HG03139 (cell line): ENCODE results near the gene BANP.
"Not testable (repeated sequence)": the region's sequence is repeated elsewhere in the genome, so short reads cannot be mapped to it uniquely, and the experiment has no call there.

Experiments used
- ATAC-seq: cut with Tn5 transposase; IDR thresholded peaks from one replicate; pipeline ENCODE4 v1.9.1; 2021; ENCODE audit not compliant: unreplicated experiment

Gene BANP

DNA sequence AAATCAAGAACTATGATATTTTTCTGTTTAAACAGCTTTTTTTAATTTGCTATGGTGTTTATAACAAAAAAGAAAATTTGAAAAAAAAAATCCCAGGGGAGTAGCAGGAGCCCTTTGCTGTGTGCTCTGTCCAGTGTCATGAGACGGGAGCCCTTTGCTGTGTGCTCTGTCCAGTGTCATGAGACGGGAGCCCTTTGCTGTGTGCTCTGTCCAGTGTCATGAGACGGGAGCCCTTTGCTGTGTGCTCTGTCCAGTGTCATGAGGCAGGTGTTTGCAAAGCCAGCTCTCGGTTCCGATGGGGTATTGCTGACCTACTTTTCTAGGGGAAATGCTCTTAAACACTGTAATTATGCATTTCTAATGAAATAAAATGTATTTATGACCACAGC, 125.7 kb downstream of the BANP start:
- not testable (repeated sequence) for ATAC-seq

GRCh38 chr16:88077328-88078108, 126.3 kb downstream of the BANP start:
- no peak for ATAC-seq

DNA sequence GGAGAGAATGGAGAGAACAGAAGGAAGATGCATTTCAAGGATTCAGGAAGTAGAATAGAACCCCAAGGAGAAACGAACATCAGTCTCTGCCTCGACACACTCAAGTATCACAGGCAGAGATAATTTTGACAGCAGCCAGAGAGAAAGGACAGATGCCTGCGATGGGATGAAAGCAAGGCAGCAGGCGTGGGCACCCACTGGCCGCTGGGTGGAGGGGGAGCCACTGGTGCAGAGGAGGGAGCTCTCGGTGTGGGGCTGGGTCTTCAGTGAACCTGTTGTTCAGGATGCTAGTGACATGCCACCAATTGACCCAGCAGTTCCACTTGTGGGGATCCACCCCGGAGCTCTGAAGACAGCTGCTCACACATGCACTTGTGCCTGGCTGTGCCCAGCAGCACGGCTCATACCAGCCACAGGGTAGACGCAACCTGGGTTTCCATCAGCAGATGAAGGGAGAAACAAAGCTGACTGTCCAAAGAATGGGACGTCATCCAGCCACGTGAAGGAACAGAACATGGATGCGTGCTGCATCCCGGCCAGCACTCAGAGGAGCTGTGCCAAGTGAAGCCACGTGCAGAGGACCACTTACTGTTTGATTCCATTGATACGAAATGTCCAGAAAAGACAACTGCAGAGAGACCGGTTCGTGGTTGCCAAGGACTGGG, 127.0 kb downstream of the BANP start:
- ATAC-seq, result no peak

DNA sequence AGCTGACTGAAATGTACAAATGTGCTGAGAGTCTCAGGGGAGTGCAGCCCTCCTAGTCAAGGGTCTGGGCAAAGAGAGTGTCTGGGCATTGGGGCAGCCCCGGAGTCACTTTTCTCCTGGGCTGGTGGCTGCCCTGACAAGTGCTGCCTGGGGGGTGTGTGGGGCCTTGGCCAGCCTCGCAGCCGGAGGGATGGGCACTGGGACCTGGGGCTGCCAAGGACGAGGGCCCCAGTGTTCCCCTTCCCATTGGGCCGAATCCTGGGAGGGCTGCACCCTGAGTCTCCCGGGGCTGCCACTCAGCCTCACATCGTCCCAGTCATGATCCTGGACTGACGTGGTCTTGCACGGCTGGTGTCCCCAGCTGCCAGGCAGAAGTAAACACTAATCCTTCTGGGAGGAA, 132.3 kb downstream of the BANP start:
- ATAC-seq, result no peak

DNA sequence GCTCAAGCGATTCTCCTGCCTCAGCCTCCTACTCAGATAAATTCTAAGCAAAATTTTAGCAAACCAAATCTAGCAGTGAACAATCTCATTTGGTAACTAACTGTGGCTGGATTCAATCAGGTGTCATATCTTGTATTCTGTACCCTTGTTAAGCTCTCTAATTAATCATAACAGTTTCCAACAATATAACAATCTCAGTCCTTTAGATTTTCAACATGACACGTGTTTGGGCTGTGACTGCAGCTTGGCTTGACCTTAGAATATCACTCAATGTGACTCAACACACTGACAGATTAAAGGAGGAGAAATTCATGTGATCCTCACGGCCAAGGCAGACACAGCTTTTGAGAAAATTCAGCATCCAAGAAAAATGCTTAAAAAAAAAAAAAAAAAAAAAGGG, 133.6 kb downstream of the BANP start:
- ATAC-seq, result no peak

DNA sequence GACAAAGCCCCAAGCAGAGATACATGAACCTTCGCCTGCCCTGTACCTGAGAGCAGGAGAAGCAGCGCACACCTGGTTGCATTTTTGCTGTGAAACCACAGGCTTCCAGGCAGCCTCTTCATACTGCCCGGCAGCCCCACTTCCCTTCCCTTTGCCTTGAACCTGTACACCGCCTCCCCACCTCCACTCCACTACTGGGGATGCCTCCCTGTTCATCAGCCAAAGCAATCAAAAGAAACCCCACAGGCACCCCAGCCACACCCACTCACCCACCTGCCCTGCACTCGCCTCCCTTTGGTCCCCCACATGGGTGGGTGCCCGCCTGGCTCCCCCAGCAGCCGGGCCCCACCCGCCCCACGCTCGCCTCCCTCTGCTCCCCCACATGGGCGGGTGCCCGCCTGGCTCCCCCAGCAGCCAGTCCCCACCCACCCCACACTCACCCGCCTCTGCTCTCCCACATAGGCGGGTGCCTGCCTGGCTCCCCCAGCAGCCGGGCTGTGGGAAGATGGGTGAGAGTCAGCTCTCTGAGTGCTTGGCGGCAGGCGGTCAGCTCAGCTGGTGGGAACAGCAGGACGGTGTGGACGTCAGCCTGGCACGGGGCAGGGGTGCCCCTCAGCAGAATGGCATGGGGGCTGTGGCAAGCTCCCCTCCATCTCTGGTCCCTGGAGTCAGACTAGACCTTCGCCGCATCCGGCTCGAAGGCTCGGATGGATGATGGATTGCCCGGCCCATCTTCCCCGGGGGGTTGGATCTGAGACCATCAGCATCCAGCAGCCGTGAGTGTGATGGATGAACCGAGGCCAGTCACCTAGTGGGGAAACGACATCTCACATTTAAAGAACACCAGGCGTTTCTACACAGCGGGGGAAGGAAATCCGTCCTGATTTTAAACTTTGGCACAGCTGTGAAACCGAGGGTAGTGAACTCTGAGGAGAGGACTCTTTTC, 135.6 kb downstream of the BANP start:
- no peak for ATAC-seq

DNA sequence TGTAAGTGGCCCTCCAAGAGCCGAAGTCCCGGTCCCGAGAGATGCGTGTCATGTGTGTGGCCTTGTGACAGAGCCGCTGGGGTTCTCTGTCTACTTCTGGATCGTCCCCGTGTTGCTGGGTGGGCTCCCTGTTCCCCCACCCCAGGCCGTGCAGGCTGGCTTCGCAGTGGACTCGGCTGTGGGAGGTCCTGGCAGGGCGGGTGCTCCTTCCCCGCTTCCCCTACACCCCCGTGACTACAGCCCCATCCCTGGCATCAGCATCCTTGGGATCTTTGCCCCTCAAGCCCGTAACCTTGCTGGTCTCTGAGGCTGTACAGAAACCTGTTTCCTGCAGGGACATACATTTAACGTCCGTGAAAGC, 136.3 kb downstream of the BANP start:
- no peak for ATAC-seq

GRCh38 chr16:88088161-88088581, 136.9 kb downstream of the BANP start:
- no peak for ATAC-seq

- ATAC-seq, result not testable (repeated sequence)
Observed at GRCh38 chr16:88088611-88089010, 137.4 kb downstream of the BANP start.

GRCh38 chr16:88089071-88089470, 137.8 kb downstream of the BANP start:
- not testable (repeated sequence) for ATAC-seq

- ATAC-seq, result not testable (repeated sequence)
Observed at GRCh38 chr16:88089632-88090376, 138.6 kb downstream of the BANP start.

GRCh38 chr16:88090377-88091175, 139.3 kb downstream of the BANP start:
- not testable (repeated sequence) for ATAC-seq

GRCh38 chr16:88091221-88091971, 140.2 kb downstream of the BANP start:
- ATAC-seq, result not testable (repeated sequence)

DNA sequence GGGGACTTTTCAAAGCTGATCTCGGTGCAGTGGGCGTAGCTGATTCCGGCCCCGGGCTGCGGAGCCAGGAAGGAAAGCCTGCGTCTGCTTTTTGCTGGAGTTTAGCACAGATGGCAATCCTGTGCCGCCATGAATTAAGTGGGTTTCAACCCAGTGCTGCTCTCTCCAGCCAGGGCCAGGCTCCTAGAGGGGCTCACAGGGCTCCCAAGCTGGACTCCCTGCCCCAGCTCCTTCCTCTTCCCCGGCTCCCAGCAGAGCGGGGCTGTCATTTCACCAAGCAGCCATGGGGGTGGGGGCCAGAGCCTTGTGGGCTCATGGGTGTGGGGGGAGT, 140.7 kb downstream of the BANP start:
- not testable (repeated sequence) for ATAC-seq

DNA sequence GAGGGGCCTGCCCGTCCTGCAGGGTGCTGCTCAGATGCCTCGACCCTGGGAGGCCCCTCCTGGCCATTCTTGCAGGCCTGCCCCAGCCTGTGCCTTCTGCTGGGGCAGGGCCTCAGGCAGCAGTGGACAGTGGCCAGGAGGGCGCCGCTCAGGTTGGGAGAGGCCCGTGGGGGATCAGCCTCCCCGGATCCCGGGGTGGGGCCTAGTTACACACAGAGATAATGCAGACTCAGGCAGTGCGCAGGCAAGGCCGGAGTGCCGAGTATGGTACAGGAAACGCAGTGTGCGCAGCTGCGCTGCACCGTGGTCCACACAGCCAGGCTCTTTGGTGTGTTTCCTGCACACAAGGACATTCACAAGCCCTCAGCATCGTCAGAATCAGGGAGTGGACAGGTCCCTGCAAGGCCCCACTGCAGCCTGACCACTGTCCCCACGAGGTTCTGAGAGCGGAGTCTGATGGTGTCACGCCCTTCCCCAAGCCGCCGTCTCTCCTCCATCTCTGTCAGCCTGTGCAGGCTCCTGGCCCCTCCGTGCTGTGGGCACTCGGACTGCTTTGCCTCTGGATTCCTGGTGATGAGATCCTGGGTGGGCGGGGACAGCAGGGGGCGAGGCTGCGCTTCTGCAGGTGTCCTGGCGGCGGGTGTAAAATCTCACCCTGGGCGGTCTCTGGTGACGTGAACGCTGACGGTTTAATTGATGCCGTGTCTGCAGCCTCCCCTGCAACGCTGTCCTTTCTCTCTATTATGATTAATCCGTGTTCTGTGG, 141.7 kb downstream of the BANP start:
- not testable (repeated sequence) for ATAC-seq

DNA sequence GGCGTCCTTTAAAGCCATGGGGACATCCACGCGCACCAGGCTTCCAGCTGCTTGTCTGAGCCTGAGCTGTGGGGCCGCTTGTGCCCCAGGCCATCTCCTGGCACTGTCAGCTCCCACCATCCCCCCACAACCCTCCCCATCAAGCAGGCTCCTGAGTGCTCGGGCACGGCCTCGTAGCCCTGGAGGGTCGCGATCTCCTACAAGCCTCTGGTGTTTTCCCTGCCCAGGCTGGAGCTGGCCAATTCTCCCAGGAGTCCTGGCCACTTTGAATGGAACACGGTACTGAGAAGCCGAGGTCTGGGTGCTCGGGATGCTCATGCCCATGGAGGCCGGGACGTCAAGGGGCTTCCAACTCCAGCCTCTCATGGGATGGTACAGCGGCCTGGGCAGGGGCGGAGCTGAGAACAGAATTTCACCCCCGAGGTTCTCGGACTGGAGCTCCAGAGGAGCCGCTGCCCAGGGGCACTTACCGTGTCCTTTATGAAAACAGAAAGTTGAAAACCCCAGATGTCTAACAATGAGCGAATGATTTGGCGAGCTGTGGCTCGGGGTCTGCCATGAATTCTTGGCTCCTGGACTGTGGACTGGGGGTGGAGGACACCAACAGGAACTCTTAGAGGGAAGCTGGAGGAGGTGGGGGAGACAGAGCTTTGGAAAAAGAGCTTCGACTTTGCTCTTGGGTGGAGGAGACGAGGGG, 142.5 kb downstream of the BANP start:
- ATAC-seq, result not testable (repeated sequence)

GRCh38 chr16:88094253-88094575, 143.0 kb downstream of the BANP start:
- not testable (repeated sequence) for ATAC-seq

DNA sequence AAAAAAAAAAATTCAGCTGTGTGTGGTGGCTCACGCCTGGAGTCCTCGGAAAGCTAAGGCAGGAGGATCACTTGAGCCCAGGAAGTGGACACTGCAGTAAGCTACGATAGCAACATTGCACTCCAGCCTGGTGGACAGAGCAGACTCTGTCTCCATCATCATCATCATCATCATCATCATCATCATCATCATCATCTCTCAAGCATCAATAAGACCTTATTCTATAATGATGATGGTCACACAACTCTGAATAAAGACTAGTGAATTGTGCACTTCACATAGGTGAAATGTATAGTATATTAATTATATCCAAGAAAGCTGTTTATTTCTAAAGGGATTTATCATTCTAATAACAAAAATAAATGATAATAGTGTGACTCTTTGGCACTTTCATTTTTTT, 143.7 kb downstream of the BANP start:
- ATAC-seq, result not testable (repeated sequence)
